A549 (cell line): ENCODE data around the gene EEF2KMT.

Experiments
- BHLHE40 ChIP-seq: IDR thresholded peaks from 2 replicates; pipeline ENCODE4 v1.6.1; 2012; ENCODE audit warnings: low read depth, low read length, inconsistent platforms
- CTCF ChIP-seq: fragments of >200 bp; sonication (Bioruptor Twin); formaldehyde crosslinking; IDR thresholded peaks from 3 replicates; pipeline ENCODE4 v1.5.1; 2016
- ELK1 ChIP-seq: fragments of 150-350 bp; IDR thresholded peaks from 2 replicates; pipeline ENCODE4 v1.6.1; 2014; ENCODE audit warnings: low read depth, mild to moderate bottlenecking, low read length
- HDAC2 ChIP-seq: fragments of 200-600 bp; sonication (generic); IDR thresholded peaks from 2 replicates; pipeline ENCODE4 v1.6.1; 2016
- NFE2L2 ChIP-seq: fragments of 150-350 bp; conservative IDR thresholded peaks from 2 replicates; pipeline ENCODE4 v1.6.1; 2014; ENCODE audit warnings: low read length
- POLR2A ChIP-seq: IDR thresholded peaks from 2 replicates; pipeline ENCODE4 v1.6.1; 2012; ENCODE audit warnings: mild to moderate bottlenecking, low read length
- REST ChIP-seq: fragments of 200-600 bp; sonication (generic); IDR thresholded peaks from 2 replicates; pipeline ENCODE4 v1.6.1; 2016; ENCODE audit warnings: antibody characterized with exemption, mild to moderate bottlenecking, moderate library complexity

GRCh38 chr16:5041600-5042133, 55.9 kb downstream of the EEF2KMT start:
- TF ChIP-seq POLR2A (no peak), ELK1 (no peak), HDAC2 (no peak), BHLHE40 (no peak), NFE2L2 (no peak), CTCF (no peak), REST (no peak)
